Peyer's patch (tissue), 4 donors: Measurements from ENCODE around the gene ELOVL5. TPM values are rescaled to one million over a fixed set of nuclear protein-coding genes. Genes with fewer than 3 reads are reported as not detected.
A peak's percentile ranks its signal among the peaks of the same experiment; 100 is the strongest.

Experiments
- DNase-seq, 3 donors: peaks; one replicate each; pipeline ENCODE4 v3.0.0-alpha.2; 2017 to 2019
- H3K27ac ChIP-seq, 4 donors: fragments of 200-600 bp; sonication (generic); one replicate each; pipeline ENCODE4 v1.5.1; 2016 to 2019
- H3K27me3 ChIP-seq, 2 donors: fragments of 200-600 bp; sonication (generic); one replicate each; pipeline ENCODE4 v1.5.1; 2019
- H3K36me3 ChIP-seq, 3 donors: fragments of 200-600 bp; sonication (generic); one replicate each; pipeline ENCODE4 v1.5.1; 2016 to 2019
- H3K4me1 ChIP-seq, 4 donors: fragments of 200-600 bp; sonication (generic); one replicate each; pipeline ENCODE4 v1.5.1; 2016 to 2019
- H3K4me3 ChIP-seq, 4 donors: fragments of 200-600 bp; sonication (generic); 1 replicate in 3 of 4; 2 replicates in 1 of 4; pipeline ENCODE4 v1.5.1; 2016 to 2019; ENCODE audit warnings: mild to moderate bottlenecking in 1 of 4
- H3K9me3 ChIP-seq, 4 donors: fragments of 200-600 bp; sonication (generic); one replicate each; pipeline ENCODE4 v1.5.1; 2016 to 2019; ENCODE audit warnings: mild to moderate bottlenecking in 1 of 4
- POLR2A ChIP-seq, 2 donors: fragments of 450-650 bp; IDR thresholded peaks; one replicate each; pipeline ENCODE4 v1.5.1; 2017; ENCODE audit warnings: antibody characterized with exemption in 2 of 2, mild to moderate bottlenecking in 2 of 2, moderate library complexity in 2 of 2
- small RNA-seq, 2 donors: library from RNA; depleted of rRNA; stranded (forward); fragments of <200 nt; gene quantifications; one replicate each; pipeline ENCODE3, GENCODE V24; 2016
- total RNA-seq, 4 donors: library from RNA; depleted of rRNA; stranded (reverse); fragments of >200 nt; gene quantifications; one replicate each; pipeline ENCODE4 v1.1.0, GENCODE V29; 2016
- TF ChIP-seq, protein P1 (sequence below), 6 experiments: fragments of 450-650 bp in 4 of 6; fragments of 200-600 bp in 2 of 6; sonication (generic) in 1 of 6; IDR thresholded peaks; one replicate each; pipeline ENCODE4 v1.5.1; 2017 to 2019; ENCODE audit warnings: antibody characterized with exemption in 6 of 6, mild to moderate bottlenecking in 3 of 6, moderate library complexity in 1 of 6

ELOVL5 gene
- total RNA-seq, 4 donors from 2014 or later, result 40.3 to 101 (median 78.6) TPM

DNA sequence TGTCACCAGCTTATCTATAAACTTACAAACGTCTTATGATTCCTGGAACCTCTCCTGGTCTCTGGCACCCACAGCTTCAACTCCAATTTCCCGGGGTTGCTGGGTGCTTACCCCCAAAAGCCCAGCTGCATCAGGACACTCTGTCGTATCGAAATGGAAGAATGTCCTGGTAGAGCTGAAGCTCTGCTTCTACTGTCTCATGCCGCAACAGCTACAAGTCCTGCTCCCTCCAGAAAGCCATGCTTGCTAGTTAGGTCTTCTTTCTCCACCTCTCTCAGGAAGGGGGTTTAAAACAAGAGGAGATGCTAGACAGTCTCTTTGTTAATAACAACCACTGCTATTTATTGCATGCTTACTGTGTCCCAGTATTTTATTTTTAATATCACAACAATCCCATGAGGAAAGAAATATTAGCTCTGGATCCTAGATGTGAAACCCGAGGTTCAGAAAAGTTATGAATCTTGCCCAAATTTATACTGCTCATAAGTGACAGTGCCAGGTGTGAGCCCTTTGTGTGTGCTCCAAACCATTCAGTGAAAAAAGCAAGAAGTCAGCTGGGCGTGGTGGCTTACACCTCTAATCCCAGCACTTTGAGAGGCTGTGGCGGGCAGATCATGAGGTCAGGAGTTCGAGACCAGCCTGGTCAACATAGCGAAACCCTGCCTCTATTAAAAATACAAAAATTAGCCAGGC is 117.8 kb downstream of the ELOVL5 start:
- Histone ChIP-seq H3K4me3 (no peak overlapping the region), H3K27me3 (no peaks in the 10 kb centered on the region), H3K9me3 (no peaks in the 10 kb centered on the region), H3K27ac (peak overlapping the region in 1 of 4 donors; percentile 59), H3K36me3 (no peaks in the 10 kb centered on the region), H3K4me1 (peaks cover 0 to 5% (median 0%) of the 10 kb centered on the region in 4 donors)
- DNase-seq, result no peak
- no peak for TF ChIP-seq POLR2A (IDR thresholded peaks at IDR 0.05)
- TF ChIP-seq, protein P1, sequence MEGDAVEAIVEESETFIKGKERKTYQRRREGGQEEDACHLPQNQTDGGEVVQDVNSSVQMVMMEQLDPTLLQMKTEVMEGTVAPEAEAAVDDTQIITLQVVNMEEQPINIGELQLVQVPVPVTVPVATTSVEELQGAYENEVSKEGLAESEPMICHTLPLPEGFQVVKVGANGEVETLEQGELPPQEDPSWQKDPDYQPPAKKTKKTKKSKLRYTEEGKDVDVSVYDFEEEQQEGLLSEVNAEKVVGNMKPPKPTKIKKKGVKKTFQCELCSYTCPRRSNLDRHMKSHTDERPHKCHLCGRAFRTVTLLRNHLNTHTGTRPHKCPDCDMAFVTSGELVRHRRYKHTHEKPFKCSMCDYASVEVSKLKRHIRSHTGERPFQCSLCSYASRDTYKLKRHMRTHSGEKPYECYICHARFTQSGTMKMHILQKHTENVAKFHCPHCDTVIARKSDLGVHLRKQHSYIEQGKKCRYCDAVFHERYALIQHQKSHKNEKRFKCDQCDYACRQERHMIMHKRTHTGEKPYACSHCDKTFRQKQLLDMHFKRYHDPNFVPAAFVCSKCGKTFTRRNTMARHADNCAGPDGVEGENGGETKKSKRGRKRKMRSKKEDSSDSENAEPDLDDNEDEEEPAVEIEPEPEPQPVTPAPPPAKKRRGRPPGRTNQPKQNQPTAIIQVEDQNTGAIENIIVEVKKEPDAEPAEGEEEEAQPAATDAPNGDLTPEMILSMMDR (IDR thresholded peaks at IDR 0.05), result no peak

DNA sequence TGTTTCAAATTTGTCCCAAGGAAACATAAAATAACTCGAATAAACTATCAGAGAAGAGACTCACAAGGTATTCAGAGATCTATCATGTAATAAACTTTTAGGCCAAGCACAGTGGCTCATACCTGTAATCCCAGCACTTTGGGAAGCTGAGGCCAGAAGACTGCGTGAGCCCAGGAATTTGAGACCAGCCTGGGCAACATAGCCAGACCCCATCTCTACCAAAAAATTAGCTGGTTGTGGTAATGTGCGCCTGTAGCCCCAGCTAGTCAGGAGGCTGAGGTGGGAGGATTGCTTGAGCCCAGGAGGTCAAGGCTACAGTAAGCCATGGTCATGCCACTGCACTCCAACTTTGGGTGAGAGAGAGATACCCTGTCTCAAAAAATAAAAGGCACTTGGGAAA is 120.9 kb downstream of the ELOVL5 start:
- Histone ChIP-seq H3K27ac (no peak overlapping the region), H3K27me3 (no peaks in the 10 kb centered on the region), H3K4me3 (no peak overlapping the region), H3K4me1 (peaks cover 0 to 5% (median 0%) of the 10 kb centered on the region in 4 donors), H3K36me3 (no peaks in the 10 kb centered on the region), H3K9me3 (no peaks in the 10 kb centered on the region)
- TF ChIP-seq, protein P1 (IDR thresholded peaks at IDR 0.05), result no peak
- TF ChIP-seq POLR2A (IDR thresholded peaks at IDR 0.05), result no peak
- no peak for DNase-seq

DNA sequence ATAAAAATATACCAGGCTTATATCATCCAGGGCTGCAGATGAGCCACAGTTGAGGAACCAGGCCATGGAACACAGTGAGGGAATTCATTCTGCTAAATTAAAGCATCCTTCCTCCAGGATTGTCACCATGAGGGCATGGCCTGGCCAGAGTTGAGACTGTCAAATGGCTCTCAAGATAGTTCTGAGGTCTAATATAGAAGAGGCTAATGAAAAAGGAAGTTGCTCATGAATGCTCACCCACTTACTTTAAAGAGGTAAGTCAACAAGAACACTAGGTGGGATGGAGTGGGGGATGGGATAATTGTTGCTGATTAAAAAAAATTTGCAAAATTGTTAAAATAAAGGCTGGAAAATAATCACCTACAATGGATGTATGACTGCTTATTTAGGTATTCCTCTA is 128.1 kb downstream of the ELOVL5 start:
- Histone ChIP-seq H3K27ac (no peak overlapping the region), H3K4me3 (no peak overlapping the region), H3K4me1 (no peaks in the 10 kb centered on the region), H3K36me3 (no peaks in the 10 kb centered on the region), H3K9me3 (no peaks in the 10 kb centered on the region), H3K27me3 (no peaks in the 10 kb centered on the region)
- DNase-seq, result no peak
- no peak for TF ChIP-seq POLR2A (IDR thresholded peaks at IDR 0.05)
- TF ChIP-seq, protein P1 (IDR thresholded peaks at IDR 0.05), result no peak

Small RNAs within 50 kb of the gene (small RNA-seq; reads per million reads assigned to genes)
- gene MIR5685, result 0 reads per million in 2 donors
- gene RNU1-136P, result 0.06 to 0.13 reads per million in 2 donors

Other genes starting within 250 kb of the ELOVL5 start
- not detected for gene GCM1, start 200.1 kb downstream of the ELOVL5 start, total RNA-seq
- 100 to 1,000 TPM in 3 of 4 donors, 10 to 100 TPM in 1; 77.5 to 143 (median 126) TPM for gene GCLC, start 196.2 kb upstream of the ELOVL5 start, total RNA-seq